GM23338 (cell line): ENCODE data around the gene COTL1. TPM values are rescaled to one million over a fixed set of nuclear protein-coding genes. Genes with fewer than 3 reads are reported as not detected.

Source experiments
- ATAC-seq: fragments of 200-7000 bp; cut with Tn5 transposase; 3 replicates; pipeline ENCODE4 v1.9.1; 2020
- DNase-seq: peaks from one replicate; pipeline ENCODE4 v3.0.0-alpha.2; 2015; ENCODE audit warnings: low spot score
- H2AFZ ChIP-seq: fragments of 200-600 bp; sonication (generic); 2 replicates; pipeline ENCODE4 v1.8.0; 2016; ENCODE audit warnings: antibody characterized with exemption, mild to moderate bottlenecking, moderate library complexity
- H3F3A ChIP-seq: fragments of 200-600 bp; sonication (generic); replicated peaks from 2 replicates; pipeline ENCODE4 v1.8.0; 2017; ENCODE audit warnings: antibody characterized with exemption, mixed run types, low read depth
- H3K27ac ChIP-seq: fragments of 200-600 bp; sonication (generic); 2 replicates; pipeline ENCODE4 v1.6.1; 2016; ENCODE audit warnings: low read depth
- H3K27me3 ChIP-seq: fragments of 200-600 bp; sonication (generic); 2 replicates; pipeline ENCODE4 v1.8.0; 2016; ENCODE audit warnings: mild to moderate bottlenecking, mixed run types, moderate library complexity; ENCODE audit not compliant: insufficient read depth
- H3K36me3 ChIP-seq: fragments of 200-600 bp; sonication (generic); 2 replicates; pipeline ENCODE4 v1.8.0; 2016; ENCODE audit warnings: mild to moderate bottlenecking; ENCODE audit not compliant: insufficient read depth
- H3K4me1 ChIP-seq: fragments of 200-600 bp; sonication (generic); 2 replicates; pipeline ENCODE4 v1.8.0; 2016; ENCODE audit warnings: mild to moderate bottlenecking, moderate library complexity; ENCODE audit not compliant: insufficient read depth
- H3K4me2 ChIP-seq: fragments of 200-600 bp; sonication (generic); 2 replicates; pipeline ENCODE4 v1.7.1; 2017; ENCODE audit warnings: mixed run types
- H3K4me3 ChIP-seq: fragments of 200-600 bp; sonication (generic); 2 replicates; pipeline ENCODE4 v1.6.1; 2016; ENCODE audit warnings: mixed run types
- H3K79me2 ChIP-seq: fragments of 200-600 bp; sonication (generic); replicated peaks from 2 replicates; pipeline ENCODE4 v1.8.0; 2017; ENCODE audit warnings: mild to moderate bottlenecking; ENCODE audit not compliant: insufficient read depth
- H3K9me2 ChIP-seq: fragments of 200-600 bp; sonication (generic); 2 replicates; pipeline ENCODE4 v1.8.0; 2017; ENCODE audit not compliant: insufficient read depth
- H4K20me1 ChIP-seq: fragments of 200-600 bp; sonication (generic); replicated peaks from 2 replicates; pipeline ENCODE4 v1.8.0; 2017; ENCODE audit warnings: mild to moderate bottlenecking; ENCODE audit not compliant: insufficient read depth
- H3K27ac Mint-ChIP-seq: 2 replicates; pipeline ENCODE4 v1.8.0; 2020; ENCODE audit warnings: inconsistent platforms, mild to moderate bottlenecking, moderate library complexity, mixed read lengths
- H3K27me3 Mint-ChIP-seq: 3 replicates; pipeline ENCODE4 v1.8.0; 2022; ENCODE audit warnings: low read depth, mild to moderate bottlenecking, moderate library complexity, mixed read lengths, inconsistent platforms; ENCODE audit not compliant: insufficient read depth, poor library complexity
- H3K36me3 Mint-ChIP-seq: 3 replicates; pipeline ENCODE4 v1.8.0; 2021; ENCODE audit warnings: low read depth, mild to moderate bottlenecking, inconsistent platforms, moderate library complexity, mixed read lengths
- H3K4me1 Mint-ChIP-seq: 3 replicates; pipeline ENCODE4 v1.8.0; 2020; ENCODE audit warnings: mild to moderate bottlenecking, inconsistent platforms, mixed read lengths
- H3K4me3 Mint-ChIP-seq: 3 replicates; pipeline ENCODE4 v1.8.0; 2021; ENCODE audit warnings: moderate library complexity, mild to moderate bottlenecking, inconsistent platforms, mixed read lengths
- H3K9me3 Mint-ChIP-seq: 3 replicates; pipeline ENCODE4 v1.8.0; 2020; ENCODE audit warnings: moderate library complexity, mild to moderate bottlenecking, inconsistent platforms, mixed read lengths
- CREB1 ChIP-seq: fragments of 250-450 bp; sonication (Bioruptor Pico); IDR thresholded peaks from 2 replicates; pipeline ENCODE4 v1.5.0; 2020; ENCODE audit warnings: low read depth, mild to moderate bottlenecking, moderate library complexity
- CTCF ChIP-seq, 2 experiments: fragments of 200-600 bp in 1 of 2; sonication (generic) in 1 of 2; conservative IDR thresholded peaks; 2 replicates each; pipeline versions ENCODE4 v1.5.1 to v1.6.1; 2016 to 2017; ENCODE audit warnings: antibody characterized with exemption in 2 of 2, low read depth in 2 of 2, mild to moderate bottlenecking in 2 of 2, moderate library complexity in 1 of 2
- EZH2 ChIP-seq: fragments of 200-600 bp; sonication (generic); IDR thresholded peaks from one replicate; pipeline ENCODE4 v1.8.0; 2017; ENCODE audit warnings: antibody characterized with exemption, mild to moderate bottlenecking, low read depth; ENCODE audit not compliant: unreplicated experiment
- EZH2phosphoT487 ChIP-seq: fragments of 200-600 bp; sonication (generic); IDR thresholded peaks from one replicate; pipeline ENCODE4 v1.8.1; 2018; ENCODE audit warnings: antibody characterized with exemption; ENCODE audit not compliant: unreplicated experiment
- JUNB ChIP-seq: IDR thresholded peaks from one replicate; pipeline ENCODE4 v1.6.1; 2016; ENCODE audit warnings: antibody characterized with exemption; ENCODE audit not compliant: unreplicated experiment
- NANOG ChIP-seq: IDR thresholded peaks from 2 replicates; pipeline ENCODE4 v1.6.1; 2016; ENCODE audit warnings: antibody characterized with exemption, borderline replicate concordance
- POLR2AphosphoS5 ChIP-seq: IDR thresholded peaks from 2 replicates; pipeline ENCODE4 v1.6.1; 2016; ENCODE audit warnings: antibody characterized with exemption, low read depth
- STAT1 ChIP-seq: IDR thresholded peaks from one replicate; pipeline ENCODE4 v1.6.1; 2016; ENCODE audit warnings: antibody characterized with exemption; ENCODE audit not compliant: unreplicated experiment
- ZNF114 ChIP-seq: fragments of 250-450 bp; sonication (Bioruptor Pico); IDR thresholded peaks from 2 replicates; pipeline ENCODE4 v1.5.0; 2020; ENCODE audit warnings: mild to moderate bottlenecking, moderate library complexity
- ZNF331 ChIP-seq: fragments of 250-450 bp; sonication (Bioruptor Pico); IDR thresholded peaks from 2 replicates; pipeline ENCODE4 v1.5.0; 2020; ENCODE audit warnings: low read depth, mild to moderate bottlenecking, moderate library complexity
- polyA plus RNA-seq: library from polyadenylated mRNA; unstranded; fragments of >200 nt; fragmentation: Nextera tagmentation; extraction: Ambion mirVana; gene quantifications from 2 replicates; pipeline ENCODE4 v1.2.1, GENCODE V29; 2016
- total RNA-seq: library from RNA; depleted of rRNA; stranded (reverse); fragments of >200 nt; shearing (Covaris generic); gene quantifications from 2 replicates; pipeline ENCODE4 v1.2.3, GENCODE V29; 2014
- TF ChIP-seq, protein P1 (sequence below): IDR thresholded peaks from 2 replicates; pipeline ENCODE4 v1.6.1; 2016; ENCODE audit warnings: antibody characterized with exemption
- TF ChIP-seq, protein P2 (sequence below): fragments of 250-450 bp; sonication (Bioruptor Pico); IDR thresholded peaks from 2 replicates; pipeline ENCODE4 v1.5.0; 2020; ENCODE audit warnings: mild to moderate bottlenecking, moderate library complexity

The COTL1 gene
- total and polyA plus RNA-seq, 2 experiments from 2014 or later: 117 to 166 TPM

GRCh38 chr16:84643180-84643583 lies 25.3 kb upstream of the COTL1 start (continued):
- no peak for TF ChIP-seq CTCF (conservative IDR thresholded peaks at IDR 0.05; ENCODE audit: low read depth in 2 of 2)
- no peak for TF ChIP-seq JUNB

GRCh38 chr16:84641643-84642358 lies 23.9 kb upstream of the COTL1 start:
- H3K9me2 ChIP-seq: no peaks in the 10 kb centered on the region
- H3K36me3 ChIP-seq: no peaks in the 10 kb centered on the region
- H2AFZ ChIP-seq: peak overlapping the region; percentile 20
- Mint-ChIP-seq H3K27me3 (no peaks in the 10 kb centered on the region), H3K4me1 (peaks cover 9% of the 10 kb centered on the region), H3K9me3 (no peaks in the 10 kb centered on the region), H3K4me3 (no peak overlapping the region), H3K27ac (no peak overlapping the region; the same call in 1 of the 2 replicates), H3K36me3 (no peaks in the 10 kb centered on the region; the same call in 2 of the 3 replicates)
- H3K4me2 ChIP-seq: no peak overlapping the region
- H3K79me2 ChIP-seq: no peaks in the 10 kb centered on the region
- no peaks in the 10 kb centered on the region for H3K4me1 ChIP-seq
- H4K20me1 ChIP-seq: no peaks in the 10 kb centered on the region
- no peaks in the 10 kb centered on the region for H3K27me3 ChIP-seq
- H3F3A ChIP-seq: no peaks in the 10 kb centered on the region
- no peak overlapping the region for H3K4me3 ChIP-seq
- DNase-seq (no peak), ATAC-seq (no peak)
- 0 out of 2 replicates have a peak overlapping the region, but pooled peaks have one; percentile 32 for H3K27ac ChIP-seq
- no peak for TF ChIP-seq EZH2phosphoT487
- TF ChIP-seq, protein P1, sequence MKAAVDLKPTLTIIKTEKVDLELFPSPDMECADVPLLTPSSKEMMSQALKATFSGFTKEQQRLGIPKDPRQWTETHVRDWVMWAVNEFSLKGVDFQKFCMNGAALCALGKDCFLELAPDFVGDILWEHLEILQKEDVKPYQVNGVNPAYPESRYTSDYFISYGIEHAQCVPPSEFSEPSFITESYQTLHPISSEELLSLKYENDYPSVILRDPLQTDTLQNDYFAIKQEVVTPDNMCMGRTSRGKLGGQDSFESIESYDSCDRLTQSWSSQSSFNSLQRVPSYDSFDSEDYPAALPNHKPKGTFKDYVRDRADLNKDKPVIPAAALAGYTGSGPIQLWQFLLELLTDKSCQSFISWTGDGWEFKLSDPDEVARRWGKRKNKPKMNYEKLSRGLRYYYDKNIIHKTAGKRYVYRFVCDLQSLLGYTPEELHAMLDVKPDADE: no peak
- TF ChIP-seq ZNF331: no peak
- no peak for TF ChIP-seq CTCF (conservative IDR thresholded peaks at IDR 0.05; ENCODE audit: low read depth in 2 of 2)
- TF ChIP-seq ZNF114: no peak
- no peak for TF ChIP-seq NANOG
- TF ChIP-seq, protein P2, sequence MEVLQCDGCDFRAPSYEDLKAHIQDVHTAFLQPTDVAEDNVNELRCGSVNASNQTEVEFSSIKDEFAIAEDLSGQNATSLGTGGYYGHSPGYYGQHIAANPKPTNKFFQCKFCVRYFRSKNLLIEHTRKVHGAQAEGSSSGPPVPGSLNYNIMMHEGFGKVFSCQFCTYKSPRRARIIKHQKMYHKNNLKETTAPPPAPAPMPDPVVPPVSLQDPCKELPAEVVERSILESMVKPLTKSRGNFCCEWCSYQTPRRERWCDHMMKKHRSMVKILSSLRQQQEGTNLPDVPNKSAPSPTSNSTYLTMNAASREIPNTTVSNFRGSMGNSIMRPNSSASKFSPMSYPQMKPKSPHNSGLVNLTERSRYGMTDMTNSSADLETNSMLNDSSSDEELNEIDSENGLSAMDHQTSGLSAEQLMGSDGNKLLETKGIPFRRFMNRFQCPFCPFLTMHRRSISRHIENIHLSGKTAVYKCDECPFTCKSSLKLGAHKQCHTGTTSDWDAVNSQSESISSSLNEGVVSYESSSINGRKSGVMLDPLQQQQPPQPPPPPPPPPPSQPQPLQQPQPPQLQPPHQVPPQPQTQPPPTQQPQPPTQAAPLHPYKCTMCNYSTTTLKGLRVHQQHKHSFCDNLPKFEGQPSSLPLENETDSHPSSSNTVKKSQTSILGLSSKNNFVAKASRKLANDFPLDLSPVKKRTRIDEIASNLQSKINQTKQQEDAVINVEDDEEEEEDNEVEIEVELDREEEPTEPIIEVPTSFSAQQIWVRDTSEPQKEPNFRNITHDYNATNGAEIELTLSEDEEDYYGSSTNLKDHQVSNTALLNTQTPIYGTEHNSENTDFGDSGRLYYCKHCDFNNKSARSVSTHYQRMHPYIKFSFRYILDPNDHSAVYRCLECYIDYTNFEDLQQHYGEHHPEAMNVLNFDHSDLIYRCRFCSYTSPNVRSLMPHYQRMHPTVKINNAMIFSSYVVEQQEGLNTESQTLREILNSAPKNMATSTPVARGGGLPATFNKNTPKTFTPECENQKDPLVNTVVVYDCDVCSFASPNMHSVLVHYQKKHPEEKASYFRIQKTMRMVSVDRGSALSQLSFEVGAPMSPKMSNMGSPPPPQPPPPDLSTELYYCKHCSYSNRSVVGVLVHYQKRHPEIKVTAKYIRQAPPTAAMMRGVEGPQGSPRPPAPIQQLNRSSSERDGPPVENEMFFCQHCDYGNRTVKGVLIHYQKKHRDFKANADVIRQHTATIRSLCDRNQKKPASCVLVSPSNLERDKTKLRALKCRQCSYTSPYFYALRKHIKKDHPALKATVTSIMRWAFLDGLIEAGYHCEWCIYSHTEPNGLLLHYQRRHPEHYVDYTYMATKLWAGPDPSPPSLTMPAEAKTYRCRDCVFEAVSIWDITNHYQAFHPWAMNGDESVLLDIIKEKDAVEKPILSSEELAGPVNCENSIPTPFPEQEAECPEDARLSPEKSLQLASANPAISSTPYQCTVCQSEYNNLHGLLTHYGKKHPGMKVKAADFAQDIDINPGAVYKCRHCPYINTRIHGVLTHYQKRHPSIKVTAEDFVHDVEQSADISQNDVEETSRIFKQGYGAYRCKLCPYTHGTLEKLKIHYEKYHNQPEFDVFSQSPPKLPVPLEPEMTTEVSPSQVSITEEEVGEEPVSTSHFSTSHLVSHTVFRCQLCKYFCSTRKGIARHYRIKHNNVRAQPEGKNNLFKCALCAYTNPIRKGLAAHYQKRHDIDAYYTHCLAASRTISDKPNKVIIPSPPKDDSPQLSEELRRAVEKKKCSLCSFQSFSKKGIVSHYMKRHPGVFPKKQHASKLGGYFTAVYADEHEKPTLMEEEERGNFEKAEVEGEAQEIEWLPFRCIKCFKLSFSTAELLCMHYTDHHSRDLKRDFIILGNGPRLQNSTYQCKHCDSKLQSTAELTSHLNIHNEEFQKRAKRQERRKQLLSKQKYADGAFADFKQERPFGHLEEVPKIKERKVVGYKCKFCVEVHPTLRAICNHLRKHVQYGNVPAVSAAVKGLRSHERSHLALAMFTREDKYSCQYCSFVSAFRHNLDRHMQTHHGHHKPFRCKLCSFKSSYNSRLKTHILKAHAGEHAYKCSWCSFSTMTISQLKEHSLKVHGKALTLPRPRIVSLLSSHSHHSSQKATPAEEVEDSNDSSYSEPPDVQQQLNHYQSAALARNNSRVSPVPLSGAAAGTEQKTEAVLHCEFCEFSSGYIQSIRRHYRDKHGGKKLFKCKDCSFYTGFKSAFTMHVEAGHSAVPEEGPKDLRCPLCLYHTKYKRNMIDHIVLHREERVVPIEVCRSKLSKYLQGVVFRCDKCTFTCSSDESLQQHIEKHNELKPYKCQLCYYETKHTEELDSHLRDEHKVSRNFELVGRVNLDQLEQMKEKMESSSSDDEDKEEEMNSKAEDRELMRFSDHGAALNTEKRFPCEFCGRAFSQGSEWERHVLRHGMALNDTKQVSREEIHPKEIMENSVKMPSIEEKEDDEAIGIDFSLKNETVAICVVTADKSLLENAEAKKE: no peak
- TF ChIP-seq STAT1: no peak
- no peak for TF ChIP-seq JUNB
- TF ChIP-seq EZH2: no peak
- no peak for TF ChIP-seq CREB1
- no peak for TF ChIP-seq POLR2AphosphoS5
